ENCODE measurements around the gene GINS2. TPM values are rescaled to one million over a fixed set of nuclear protein-coding genes. Genes with fewer than 3 reads are reported as not detected.

Gene GINS2
- total RNA-seq, 2 donors from 2014 or later = 0.19 to 0.56 TPM

DNA sequence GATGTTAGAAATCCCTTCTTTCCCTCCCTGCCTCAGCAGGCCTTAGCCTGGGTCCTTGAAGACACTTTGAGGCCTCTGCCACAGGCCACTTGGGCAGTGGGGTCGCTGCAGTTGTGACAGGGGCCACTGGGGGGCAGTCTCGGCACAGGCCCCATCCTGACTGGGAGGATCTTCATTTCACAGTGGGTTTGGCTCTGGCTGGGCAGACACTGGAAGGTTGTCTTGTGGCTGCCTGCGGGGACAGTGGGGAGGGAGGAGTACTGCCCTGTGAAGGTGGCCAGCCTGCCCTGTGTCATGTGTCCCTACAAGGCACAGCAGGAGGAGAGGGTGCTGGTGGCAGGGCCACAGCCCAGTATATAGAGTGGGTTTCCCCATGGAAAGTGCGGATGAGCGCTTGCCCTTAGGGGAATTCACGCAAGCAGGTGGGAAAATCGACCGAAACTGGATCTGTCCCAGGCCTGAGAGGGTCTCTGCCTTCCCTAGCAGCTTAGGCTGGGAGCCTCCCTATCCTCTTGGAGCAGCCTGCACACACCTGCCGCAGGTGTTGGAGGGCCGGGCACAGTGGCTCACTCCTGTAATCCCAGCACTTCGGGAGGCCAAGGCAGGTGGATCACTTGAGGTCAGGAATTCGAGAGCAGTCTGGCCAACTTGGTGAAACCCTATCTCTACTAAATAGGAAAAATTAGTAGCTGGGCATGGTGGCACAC is 28.8 kb downstream of the GINS2 start:
- intact Hi-C loops (cut with DNase I) = no loop called here
- no peak for DNase-seq (ENCODE audit: low spot score)

DNA sequence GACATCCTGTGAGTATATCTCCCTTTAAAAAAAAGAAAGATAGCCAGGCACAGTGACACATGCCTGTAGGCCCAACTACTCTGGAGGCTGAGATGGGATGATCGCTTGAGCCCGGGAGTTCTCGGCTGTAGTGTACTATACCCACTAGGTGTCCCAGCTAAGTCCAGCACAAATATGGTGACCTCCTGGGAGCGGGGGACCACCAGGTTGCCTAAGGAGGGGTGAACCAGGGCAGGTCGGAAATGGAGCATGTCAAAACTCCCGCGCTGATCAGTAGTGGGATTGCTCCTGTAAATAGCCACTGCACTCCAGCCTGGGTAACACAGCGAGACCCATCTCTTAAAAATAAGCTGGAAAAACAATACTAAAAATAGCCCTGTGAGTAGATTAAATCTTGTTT is 29.4 kb downstream of the GINS2 start:
- intact Hi-C loops (cut with DNase I) = no loop called here
- no peak for DNase-seq (ENCODE audit: low spot score)

DNA sequence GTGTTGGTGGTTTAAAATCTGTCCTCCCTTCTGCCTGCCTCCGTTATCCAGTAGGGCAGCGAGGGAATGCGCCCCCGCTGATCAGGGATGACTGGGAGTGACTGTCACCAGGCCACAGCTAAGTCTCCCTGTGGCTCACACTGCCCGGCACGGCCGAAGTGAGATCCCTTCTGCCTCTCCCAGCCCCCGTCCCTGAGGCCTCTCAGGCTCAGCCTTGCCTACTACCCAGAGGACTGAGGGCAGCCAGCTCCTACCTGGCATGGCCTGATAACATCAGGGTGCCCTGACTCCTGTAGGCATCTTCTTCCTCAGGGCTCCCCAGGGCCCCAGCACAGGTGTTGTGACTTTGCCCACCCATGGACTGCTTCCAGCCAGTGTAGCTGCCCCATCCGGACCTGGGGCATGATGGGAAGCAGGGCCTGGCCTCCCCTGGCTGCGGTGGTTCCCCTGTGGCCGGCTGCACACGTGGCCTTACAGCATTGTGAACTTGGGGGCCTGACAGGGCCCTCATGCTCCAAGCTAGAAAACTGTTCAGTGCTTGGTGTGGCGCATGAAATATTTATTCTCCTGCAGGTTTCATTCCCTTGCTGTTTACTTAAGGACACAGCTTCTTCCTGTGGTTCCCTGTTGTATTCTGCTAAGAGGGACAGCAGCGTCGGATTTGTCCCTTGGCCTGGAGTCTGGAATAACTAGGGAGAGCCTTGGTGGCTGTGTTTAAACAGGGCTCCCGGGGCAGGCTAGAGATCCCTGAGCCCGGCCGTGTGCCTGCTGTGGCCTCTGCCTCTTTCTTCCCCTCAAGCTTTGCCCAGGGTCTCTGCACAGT is 30.0 kb downstream of the GINS2 start:
- no peak for DNase-seq (ENCODE audit: low spot score)
- intact Hi-C loops (cut with DNase I) = no loop called here

DNA sequence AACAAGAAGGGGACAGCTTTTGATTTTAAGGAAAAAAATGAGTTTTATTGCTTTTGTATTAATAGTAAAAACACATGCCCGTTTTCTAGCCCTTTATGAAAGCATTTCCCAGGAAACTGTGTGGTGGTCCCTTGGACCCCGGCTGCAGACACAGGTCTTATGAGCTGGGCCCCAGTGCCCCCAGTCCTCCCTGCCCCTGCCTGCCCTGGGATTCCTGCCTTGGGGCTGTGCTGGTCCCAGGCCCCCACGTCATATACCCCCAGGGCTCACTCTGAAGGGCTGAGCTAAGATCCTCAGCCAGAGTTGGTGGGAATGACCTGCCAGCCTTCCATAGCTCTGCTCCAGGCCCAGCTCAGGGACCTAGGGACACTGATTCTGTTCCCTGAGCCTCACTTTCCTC is 30.8 kb downstream of the GINS2 start:
- intact Hi-C loops (cut with DNase I) = no loop called here
- no peak for DNase-seq (ENCODE audit: low spot score)

DNA sequence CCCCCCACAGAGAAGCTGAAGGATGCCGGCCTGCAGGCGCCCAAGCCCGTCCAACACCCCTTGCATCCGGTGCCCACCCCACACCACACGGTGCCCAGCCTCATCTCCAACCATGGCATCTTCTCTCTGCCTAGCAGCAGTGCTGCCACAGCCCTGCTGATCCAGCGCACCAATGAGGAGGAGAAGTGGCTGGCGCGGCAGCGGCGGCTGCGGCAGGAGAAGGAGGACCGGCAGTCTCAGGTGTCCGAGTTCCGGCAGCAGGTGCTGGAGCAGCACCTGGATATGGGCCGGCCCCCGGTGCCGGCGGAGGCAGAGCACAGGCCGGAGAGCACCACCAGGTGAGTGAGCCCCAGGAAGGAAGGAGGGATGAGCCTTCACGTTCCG is 31.5 kb downstream of the GINS2 start:
- intact Hi-C loops (cut with DNase I) = no loop called here
- no peak for DNase-seq (ENCODE audit: low spot score)

DNA sequence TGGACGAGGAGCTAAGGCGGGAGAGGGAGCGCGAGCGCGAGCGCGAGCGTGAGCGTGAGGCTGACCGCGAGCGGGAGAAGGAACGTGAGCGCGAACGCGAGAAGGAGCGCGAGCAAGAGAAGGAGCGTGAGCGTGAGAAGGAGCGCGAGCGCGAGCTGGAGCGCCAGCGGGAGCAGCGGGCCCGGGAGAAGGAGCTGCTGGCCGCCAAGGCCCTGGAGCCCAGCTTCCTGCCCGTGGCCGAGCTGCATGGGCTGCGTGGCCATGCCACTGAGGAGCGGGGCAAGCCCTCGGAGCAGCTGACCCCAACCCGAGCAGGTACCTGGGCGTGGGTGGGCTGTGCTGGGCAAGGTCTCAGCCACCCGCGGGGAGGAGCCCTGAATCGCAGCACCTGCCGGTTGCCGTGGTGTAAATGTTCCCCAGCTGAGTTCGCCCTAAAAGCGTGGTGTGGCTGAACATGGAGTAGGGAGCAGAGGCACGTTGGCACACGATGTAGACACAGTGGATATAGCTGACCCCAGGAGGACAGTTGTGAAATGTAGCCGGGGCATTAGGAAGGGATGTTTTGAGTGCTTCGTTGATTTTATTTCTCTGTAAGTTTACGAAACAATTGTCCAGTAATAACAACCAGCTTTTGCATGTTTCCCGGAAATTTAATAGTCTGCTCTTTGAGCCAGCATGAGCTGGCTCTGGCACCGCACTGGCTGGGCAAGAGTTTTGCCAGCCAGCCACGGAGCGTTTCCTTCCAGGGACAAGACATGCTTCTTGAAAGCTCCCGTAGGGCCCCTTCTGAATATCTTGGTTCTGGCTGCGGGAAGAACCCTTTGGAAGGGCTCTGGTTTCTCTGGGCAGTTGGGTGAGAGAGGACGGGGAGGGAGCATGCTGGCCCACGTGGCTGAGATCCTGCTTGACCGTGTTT is 32.1 kb downstream of the GINS2 start:
- intact Hi-C loops (cut with DNase I) = loop anchor here in 1 of 2 donors (1.0 kb wide), 1 partner anchor 40 kb away; no protein-coding TSS in a partner anchor
- DNase-seq (ENCODE audit: low spot score) = no peak

DNA sequence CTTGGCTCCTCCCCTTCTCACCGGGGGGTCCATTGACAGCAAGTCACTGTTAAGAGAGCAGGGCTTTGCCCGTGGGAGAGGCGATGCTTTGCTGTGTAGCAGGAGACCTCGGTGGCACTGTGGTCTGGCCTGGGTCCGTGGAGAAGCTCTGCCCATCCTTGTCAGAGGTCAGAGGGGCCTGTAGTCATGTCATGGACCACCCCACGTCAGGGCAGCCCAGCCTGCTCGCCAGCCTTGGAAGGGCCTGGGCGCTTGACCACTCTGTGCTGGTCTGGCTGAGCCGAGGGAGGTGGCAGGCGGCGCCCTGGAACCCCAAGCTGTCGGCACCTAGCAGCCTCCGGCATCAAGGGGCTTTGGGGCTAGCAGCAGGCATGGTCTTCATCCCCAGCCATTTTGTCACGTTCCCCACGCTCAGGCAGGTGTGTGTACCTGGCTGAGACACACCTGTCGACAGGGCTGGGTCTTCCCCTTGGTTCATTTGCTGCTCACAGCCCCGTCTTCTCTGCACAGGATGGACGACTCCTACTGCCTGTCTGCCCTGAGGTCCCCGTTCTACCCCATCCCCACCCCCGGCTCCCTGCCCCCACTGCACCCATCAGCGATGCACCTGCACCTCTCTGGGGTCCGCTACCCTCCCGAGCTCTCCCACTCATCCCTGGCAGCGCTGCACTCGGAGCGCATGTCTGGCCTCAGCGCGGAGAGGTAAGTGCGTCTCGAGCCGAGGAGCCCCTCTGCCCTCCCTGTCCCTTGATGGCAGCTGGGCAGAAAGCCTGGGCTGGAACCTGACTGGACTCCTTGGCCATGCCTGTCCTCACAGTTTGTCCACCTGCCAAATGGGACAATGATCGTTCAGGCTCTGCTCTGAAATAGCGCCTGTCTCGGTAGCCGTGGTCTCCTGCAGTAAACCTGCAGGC is 33.3 kb downstream of the GINS2 start:
- no peak for DNase-seq (ENCODE audit: low spot score)
- intact Hi-C loops (cut with DNase I) = loop anchor here in 1 of 2 donors (1.0 kb wide), 1 partner anchor 39 kb away; no protein-coding TSS in a partner anchor

DNA sequence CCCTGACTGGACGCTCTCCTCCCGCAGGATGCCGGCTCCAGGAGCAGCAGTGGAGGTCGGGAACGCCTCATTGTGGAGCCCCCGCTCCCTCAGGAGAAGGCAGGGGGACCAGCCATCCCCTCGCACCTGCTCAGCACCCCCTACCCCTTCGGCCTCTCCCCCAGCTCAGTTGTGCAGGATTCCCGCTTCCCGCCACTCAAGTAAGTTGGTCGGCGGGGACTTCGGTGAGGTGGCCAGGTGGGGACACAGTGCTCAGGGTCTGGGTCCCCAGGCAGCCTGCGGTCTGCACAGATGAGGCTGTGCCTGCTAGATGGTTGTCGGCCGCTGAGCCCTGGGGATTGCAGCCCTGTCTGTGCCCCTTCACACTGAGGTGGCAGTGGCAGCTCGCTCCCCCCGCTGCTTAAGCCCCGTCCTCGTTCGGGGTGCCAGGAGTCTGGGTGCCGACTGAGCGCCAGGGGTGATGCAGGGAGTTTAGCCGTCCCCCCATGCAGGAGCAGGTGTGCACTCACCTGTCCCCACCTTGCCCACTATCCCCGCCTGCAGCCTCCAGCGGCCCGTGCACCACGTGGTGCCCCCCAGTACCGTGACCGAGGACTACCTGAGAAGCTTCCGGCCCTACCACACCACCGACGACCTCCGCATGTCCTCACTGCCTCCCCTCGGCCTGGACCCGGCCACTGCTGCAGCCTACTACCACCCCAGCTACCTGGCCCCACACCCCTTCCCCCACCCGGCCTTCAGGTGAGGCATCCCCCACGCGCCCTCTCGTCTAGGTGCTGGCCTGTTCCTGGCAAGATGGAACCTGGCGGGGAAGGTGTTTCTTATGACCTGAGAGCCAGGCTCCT is 34.3 kb downstream of the GINS2 start:
- intact Hi-C loops (cut with DNase I) = no loop called here
- DNase-seq (ENCODE audit: low spot score) = no peak

DNA sequence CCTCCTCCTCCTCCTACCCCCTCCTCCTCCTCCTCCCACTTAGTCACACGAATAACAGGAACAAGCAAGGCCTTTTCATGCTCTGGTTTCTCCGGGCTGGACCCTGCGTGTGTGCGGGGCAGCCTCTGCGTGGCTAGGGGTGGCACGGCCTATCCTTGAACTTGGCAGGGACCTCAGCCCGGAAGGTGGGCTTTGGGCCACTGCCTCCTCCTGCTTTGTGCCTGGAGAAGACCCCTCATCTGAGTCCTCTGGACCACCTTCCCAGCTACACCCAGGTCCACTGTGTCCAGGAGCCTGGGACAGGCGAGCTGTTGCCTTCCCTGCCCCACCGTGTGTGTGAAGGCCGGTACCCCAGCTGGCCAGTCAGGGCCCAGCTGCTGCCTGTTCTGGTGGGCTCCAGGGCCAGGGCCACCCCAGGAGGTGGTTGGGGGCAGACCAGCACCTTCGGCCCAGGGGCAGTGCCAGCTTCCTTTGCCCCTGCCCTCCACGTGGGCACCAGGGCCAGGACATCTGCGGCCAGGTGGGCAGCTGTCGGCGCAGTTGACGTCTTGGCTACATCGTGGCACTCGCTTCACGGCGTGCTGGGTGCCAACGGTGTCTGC is 35.4 kb downstream of the GINS2 start:
- intact Hi-C loops (cut with DNase I) = no loop called here
- no peak for DNase-seq (ENCODE audit: low spot score)

DNA sequence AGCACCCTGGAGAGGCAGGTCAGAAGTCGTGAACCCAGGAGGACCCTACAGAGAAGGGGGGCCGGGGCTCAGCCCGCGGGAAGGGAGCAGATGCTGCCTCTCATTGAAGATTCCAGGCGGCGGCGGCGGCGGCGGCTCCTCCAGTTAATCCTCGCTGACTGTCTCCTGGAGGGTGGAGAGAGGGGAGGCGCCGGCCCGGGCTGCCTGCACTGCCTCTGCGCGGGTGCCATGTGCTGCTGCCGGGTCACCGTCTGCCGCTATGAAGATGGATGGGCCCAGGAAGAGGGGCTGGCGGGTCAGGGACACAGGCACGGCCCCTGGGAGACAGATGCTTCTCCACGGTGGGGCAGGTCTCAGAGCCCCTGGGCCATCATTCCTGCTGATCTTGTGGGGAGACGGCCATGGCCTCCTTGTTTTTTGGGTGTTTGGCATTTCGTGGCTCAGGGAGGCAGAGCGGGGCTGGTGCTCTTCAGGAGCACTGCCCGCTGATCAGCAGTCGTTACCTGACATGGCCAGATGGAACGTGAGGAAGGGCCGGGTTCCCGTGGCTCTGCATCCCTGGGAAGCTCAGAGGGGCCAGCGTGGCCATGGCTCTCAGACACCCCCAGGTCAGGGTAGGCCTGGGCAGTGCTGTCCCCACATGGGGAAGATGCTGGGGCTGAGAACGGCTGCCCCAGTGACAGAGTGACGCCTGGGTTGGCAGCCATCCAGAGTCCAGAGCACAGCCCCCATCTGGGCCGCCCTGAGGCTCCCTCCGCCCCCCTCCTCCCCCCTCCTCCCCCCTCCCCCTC is 36.1 kb downstream of the GINS2 start:
- no peak for DNase-seq (ENCODE audit: low spot score)
- intact Hi-C loops (cut with DNase I) = no loop called here

DNA sequence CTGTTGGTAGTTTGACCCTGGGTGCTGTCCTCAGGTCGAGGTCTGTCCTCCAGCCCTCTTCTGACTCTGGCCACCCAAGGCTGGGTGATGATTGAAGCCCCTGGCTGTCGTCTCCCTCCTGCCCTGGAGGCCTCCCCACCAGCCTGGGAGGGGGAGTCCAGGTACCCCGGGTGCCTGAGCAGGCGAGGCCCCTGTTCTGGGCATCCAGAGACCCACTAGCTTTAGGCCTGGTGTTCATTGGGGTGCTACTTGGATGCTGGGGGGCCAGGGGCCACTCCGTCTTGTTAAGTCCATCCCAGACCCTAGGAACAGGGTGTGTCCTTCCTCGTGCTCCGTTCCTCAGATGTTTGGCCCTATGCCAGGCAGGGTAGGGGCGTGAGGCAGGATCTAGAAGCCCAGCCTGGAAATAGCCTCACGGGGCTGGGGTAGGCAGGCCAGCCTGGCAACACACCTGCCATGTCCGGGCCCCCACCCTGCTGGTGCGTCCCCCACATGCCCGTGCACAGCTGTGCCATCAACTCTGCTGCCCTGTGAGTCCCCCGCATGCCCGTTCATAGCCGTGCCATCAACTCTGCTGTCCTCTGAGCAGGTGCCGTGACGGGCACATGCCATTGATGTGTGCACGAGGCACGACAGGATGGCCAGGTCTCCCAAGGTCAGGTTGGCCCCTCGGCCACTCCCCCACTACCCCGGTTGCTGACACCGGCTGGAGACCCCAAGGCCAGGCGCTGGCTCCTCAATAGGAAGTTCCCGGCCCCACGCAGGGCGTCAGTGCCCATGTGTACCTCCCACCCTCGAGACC is 36.9 kb downstream of the GINS2 start:
- intact Hi-C loops (cut with DNase I) = no loop called here
- no peak for DNase-seq (ENCODE audit: low spot score)

DNA sequence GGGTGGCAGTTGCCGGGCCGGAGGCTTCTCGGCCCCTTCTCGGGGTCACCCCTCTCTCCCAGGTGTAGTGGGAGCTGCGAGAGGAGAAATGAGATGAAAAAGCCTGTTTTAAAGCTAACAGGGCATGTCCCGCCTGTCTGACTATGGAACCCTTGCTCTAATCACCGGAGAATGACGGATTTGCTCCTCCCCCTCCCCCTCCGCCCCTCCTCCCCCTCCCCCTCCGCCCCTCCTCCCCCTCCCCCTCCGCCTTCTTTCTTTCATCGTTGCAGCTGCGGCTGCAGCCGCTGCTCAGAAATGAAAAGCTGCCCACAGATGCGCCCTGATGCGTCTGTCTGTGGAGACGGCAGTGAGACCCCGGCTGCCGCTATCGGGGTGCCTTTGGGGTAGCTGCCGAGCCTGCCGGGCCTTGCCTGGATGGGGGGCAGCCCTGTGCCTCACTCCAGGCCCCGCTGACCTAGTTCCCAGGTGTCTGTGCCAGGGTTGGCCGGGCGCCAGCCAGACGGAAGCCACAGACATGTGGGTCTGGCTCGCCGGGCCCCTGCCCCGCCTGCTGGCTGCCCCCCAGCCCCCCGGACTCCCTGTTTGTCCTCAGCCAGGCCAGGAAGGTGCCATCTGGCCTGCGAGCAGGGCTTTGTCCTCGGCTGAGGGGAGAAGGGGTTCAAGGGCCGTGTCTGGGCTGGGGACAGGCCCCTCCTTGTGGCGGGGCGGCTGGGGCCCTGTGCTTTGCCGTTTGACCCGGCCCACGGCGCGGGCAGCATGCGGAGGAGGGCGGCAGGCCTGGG is 37.7 kb downstream of the GINS2 start:
- intact Hi-C loops (cut with DNase I) = no loop called here

DNA sequence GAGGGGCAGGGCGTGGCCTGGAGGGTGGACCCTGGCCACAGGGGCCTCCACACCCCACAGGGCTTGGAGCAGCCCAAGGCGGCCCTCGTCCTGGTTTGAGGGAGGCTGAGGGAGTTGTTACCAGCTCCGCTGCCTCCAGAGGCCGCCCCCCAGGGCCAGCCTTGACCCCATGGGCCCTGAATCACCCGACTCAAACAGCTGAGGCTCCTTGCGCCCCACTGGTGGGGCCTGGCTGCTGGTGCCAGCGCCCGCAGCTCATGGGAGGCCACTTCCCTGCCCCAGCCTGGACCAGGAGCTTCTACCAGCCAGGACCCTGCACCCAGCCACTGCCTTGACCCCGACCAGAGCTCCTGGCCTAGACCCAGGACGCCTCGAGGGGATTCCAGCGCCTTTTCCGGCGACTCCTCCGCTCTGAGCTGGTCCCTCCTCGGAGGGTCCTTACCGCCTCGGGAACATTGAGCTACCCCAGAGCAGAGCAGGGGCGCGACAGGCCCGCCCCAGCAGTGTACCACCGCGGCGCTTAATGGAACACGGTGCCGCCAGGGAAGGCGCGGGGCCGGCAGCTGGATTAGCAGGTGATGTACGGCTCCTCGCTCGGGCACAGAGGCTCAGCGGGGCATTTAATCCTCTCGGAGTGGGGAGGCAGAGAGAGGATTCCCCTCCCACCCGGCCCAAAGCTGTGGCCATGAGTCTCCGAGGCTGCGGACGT is 38.5 kb downstream of the GINS2 start:
- DNase-seq (ENCODE audit: low spot score) = no peak
- intact Hi-C loops (cut with DNase I) = no loop called here

More for the DNA sequence above, 37.7 kb downstream of the GINS2 start:
- DNase-seq (ENCODE audit: low spot score) = no peak

DNA sequence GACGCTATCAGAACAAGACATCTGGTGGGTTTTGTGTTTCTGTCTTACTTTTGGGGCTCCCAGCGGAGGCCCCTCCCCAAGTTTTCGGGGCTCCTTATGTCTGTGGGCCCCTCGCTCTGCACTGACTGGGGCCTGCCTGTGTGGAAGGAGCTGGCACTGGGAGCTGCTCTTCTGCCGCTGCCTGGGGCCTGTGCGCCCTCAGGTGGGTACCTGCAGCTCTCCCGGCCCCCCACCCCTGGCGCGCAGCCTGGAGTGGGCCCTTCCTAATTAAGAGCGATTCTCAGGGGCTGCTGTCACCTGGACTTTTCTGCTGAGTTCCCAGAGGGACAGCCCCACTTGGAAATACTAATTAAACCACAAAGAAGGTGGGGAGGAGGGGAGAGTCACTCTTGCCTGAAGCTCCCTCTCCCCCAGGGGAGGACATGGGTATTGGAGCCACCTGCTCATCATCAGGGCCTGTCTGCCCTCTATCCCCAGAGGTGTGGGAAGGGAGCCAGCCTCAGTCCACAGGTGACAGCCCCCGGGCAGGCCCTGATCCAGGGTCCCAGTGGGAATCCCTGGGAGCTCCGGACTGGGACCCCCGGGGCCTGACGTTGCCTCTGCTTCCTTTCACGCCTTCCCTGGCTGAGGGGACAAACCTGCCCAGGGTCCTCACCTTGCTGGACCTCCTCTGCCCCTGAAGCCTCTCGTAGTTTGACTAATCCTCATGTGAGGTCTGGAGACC is 39.2 kb downstream of the GINS2 start:
- intact Hi-C loops (cut with DNase I) = no loop called here
- DNase-seq (ENCODE audit: low spot score) = no peak
